DMS79 (cell line): ENCODE data around the gene BEAN1.

Experiments
- DNase-seq: peaks from one replicate; lab custom pipeline; 2025; lab: John Stamatoyannopoulos, UW

Gene BEAN1

DNA sequence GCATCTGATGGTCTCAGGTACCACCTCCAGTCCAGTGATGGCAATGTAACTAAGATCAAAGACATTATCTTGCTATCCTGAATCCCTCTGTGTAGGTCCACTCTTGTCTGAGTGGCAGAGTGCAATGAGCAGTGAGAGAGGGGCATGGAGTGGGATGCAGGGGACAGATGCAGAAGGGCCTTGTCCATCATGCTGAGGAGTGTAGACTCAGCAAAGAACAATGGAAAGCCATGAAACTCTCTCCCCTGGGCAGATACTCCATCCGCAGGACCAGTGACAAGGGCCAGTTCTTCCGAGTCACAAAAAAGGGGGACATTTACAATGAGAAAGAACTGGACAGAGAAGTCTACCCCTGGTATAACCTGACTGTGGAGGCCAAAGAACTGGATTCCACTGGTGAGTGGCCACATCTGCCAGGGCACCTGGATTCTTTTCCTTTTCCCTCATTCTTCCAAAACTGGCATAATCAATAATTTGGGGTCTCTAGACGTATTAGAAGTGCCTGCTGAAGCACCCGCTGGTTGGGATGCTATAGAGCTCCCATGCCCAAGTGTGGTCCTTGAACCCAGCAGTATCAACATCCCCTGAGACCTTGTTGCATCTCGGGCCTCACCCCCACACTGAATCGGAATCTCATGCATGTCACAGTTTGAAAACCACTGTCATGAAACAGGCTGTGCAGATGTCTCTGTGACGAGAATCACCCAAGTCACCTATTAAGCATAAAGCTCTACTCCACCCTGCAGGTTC is 31.1 kb upstream of the BEAN1 start:
- no peak for DNase-seq

- no peak for DNase-seq
Observed at GRCh38 chr16:66397736-66398433, 29.2 kb upstream of the BEAN1 start.

- DNase-seq: no peak
Observed at GRCh38 chr16:66399031-66399430, 28.1 kb upstream of the BEAN1 start.

GRCh38 chr16:66399930-66400329 is 27.2 kb upstream of the BEAN1 start:
- DNase-seq: no peak

GRCh38 chr16:66400503-66401380 is 26.4 kb upstream of the BEAN1 start:
- no peak for DNase-seq

GRCh38 chr16:66401610-66402009 is 25.5 kb upstream of the BEAN1 start:
- no peak for DNase-seq

- DNase-seq: no peak
Observed at GRCh38 chr16:66402166-66402565, 24.9 kb upstream of the BEAN1 start.

- DNase-seq: no peak
Observed at GRCh38 chr16:66402591-66403230, 24.4 kb upstream of the BEAN1 start.

DNA sequence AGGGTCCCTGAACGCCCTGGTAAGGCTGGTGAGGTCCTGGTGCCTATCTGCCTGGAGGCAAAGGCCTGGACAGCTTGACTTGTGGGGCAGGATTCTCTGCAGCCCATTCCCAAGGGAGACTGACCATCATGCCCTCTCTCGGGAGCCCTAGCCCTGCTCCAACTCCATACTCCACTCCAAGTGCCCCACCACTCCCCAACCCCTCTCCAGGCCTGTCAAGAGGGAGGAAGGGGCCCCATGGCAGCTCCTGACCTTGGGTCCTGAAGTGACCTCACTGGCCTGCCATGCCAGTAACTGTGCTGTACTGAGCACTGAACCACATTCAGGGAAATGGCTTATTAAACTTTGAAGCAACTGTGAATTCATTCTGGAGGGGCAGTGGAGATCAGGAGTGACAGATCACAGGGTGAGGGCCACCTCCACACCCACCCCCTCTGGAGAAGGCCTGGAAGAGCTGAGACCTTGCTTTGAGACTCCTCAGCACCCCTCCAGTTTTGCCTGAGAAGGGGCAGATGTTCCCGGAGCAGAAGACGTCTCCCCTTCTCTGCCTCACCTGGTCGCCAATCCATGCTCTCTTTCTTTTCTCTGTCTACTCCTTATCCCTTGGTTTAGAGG is 23.5 kb upstream of the BEAN1 start:
- no peak for DNase-seq

DNA sequence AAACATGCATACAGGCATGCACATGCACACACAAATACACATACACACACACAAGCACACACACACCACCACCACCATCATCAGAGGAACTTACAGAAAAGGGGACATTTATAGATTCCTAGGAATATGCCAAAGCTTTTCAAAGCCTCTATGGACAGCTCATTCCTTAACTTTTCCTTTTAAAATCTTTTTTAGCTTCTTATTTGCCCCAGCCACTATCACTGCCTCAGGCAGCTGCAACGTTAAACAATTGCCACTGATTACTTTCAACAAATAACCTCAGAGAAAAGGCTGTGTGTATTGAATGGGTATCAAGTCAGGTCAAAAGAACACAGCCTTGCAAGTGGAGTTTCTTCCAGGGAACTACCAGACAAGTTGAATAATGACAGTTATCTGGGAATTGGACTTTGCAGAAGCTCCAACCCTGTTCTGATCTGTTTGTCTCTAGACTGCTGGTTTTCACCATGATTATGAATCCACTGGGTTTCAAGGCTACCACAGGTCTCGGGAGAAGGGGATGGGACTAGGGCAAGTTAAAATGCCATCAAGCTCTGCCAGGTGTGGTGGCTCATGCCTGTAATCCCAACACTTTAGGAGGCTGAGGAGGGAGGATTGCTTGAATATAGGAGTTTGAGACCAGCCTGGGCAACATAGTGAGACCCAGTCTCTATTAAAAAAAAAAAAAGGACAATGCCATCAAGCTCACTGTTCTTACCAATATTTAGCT is 21.9 kb upstream of the BEAN1 start:
- DNase-seq: no peak

- DNase-seq: no peak
Observed at GRCh38 chr16:66406534-66407221, 20.4 kb upstream of the BEAN1 start.

- no peak for DNase-seq
Observed at GRCh38 chr16:66408163-66409048, 18.7 kb upstream of the BEAN1 start.

DNA sequence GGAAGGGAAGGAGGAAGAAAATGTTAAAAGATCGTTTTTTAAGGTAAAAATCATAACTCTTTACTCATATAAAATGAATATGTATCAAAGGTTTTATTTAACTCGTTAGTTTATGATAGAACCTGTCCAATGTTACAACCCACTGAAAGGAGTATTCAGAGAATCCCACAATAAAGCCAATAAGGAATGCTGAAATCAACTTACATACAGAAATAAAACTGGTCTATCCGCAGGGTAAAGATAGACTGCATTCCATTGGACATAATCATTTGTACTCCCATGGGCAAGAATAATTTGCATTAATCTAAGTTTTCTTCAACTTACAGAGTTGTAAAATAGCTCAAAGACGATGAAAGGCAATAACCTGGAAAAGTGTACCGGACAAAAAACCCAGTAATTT is 17.9 kb upstream of the BEAN1 start:
- no peak for DNase-seq

- no peak for DNase-seq
Observed at GRCh38 chr16:66412182-66412581, 14.9 kb upstream of the BEAN1 start.

DNA sequence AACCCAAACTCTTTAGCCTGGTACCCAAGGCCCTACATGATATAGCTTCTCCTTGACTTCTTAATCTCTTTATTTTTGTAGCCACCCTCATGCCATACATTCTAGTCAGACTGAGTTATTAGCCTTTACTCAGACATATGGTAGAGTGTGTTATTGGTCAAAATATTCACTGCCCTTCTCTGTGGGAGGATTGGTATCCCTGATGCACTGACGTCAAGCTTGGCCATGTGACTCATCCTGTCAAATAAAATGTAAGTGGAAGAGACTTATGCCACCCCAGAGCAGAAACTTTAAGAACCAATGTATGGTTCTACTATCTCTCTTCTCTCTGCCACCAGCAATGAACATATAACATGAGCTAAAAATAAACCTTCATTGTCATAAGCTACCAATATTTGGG is 12.2 kb upstream of the BEAN1 start:
- no peak for DNase-seq

- DNase-seq: no peak
Observed at GRCh38 chr16:66416136-66416535, 11.0 kb upstream of the BEAN1 start.

DNA sequence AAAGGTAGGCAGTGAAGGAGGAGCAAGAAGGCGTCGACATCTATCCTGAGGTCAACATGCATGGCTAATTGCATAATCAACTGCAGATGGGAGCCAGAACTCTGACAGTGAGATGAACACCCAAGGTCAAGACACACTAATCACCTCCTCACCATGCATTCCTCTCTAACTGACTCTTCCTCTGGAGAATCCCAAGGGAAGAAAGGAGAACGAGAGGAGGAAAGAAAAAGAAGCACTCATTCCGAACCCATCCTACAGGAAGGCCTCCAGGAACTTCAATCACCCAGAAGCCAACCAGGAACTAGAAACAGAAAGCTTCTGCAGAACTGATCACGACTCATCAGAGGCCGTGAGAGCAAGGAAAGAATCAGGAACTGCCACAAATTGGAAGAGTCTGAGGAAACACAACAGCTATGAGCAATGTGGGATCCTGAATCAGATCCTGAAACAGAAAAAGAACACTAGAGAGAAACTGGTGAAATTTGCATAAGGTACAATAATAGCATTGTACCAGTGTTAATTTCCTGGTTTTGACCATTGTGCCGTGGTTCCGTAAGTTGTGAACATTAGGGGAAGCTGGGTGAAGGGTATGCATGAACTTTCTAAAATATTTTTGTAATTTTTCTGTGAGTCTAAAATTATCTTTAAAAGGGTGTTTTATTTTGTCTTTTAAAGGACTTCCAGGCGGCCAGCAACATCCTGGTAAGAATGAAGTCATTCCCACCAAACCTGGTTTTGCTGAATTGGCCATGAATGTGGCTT is 10.0 kb upstream of the BEAN1 start:
- DNase-seq: no peak

- DNase-seq: no peak
Observed at GRCh38 chr16:66418165-66418962, 8.7 kb upstream of the BEAN1 start.
